ENCODE data around the gene KCNJ6.
A peak's percentile ranks its signal among the peaks of the same experiment; 100 is the strongest.

DNA sequence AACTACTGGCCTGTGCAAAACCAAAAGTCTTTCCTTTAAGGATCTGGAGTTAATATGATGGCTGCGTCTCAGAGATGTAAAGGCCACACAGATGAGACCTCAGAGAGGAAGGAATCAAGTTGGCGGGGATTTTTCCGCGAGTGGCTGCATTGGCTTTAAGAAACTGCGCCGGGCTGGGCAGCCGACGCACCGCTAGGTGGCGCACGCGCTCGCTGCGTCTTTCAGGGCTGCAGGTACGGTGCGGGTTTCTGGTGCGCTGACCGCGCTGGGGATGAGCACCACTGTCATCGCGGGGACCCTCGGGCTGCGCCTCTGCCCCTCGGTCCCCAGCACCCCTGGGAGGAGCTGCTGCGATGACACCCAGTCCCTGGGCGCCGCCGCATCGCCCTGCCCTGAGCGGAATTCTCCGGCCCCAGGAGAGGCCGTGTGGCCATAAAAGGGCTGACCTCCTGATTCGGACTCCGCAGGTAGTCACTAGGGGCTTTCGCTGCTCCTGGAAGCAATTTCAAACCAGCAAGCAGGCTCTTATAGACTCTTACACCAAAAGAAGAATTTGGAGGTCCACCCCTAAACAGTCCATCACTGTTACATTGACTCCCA, 241.0 kb downstream of the KCNJ6 start:
- TF ChIP-seq, protein P1, sequence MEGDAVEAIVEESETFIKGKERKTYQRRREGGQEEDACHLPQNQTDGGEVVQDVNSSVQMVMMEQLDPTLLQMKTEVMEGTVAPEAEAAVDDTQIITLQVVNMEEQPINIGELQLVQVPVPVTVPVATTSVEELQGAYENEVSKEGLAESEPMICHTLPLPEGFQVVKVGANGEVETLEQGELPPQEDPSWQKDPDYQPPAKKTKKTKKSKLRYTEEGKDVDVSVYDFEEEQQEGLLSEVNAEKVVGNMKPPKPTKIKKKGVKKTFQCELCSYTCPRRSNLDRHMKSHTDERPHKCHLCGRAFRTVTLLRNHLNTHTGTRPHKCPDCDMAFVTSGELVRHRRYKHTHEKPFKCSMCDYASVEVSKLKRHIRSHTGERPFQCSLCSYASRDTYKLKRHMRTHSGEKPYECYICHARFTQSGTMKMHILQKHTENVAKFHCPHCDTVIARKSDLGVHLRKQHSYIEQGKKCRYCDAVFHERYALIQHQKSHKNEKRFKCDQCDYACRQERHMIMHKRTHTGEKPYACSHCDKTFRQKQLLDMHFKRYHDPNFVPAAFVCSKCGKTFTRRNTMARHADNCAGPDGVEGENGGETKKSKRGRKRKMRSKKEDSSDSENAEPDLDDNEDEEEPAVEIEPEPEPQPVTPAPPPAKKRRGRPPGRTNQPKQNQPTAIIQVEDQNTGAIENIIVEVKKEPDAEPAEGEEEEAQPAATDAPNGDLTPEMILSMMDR (IDR thresholded peaks at IDR 0.05), result peak in 6 of 7 experiments; percentile 42 to 94 (median 72)
- TF ChIP-seq POLR2A (IDR thresholded peaks at IDR 0.05), result no peak
